NCI-H2227 (cell line): Measurements from ENCODE around the gene SHLD1.
"Not testable (repeated sequence)": the region's sequence is repeated elsewhere in the genome, so short reads cannot be mapped to it uniquely, and the experiment has no call there.

Source experiments
- DNase-seq: peaks from one replicate; lab custom pipeline; 2025; ENCODE audit not compliant: unreplicated experiment; lab: John Stamatoyannopoulos, UW

Gene SHLD1

GRCh38 chr20:5749952-5750779 lies at the start of gene SHLD1:
SHLD1 (plus strand) TSS chr20:5750401; CDS start chr20:5772866, 22,465 bp downstream.
- DNase-seq: peak; percentile 95

- not testable (repeated sequence) for DNase-seq
Observed at GRCh38 chr20:5702339-5702738, 47.9 kb upstream of the SHLD1 start.

- no peak for DNase-seq
Observed at GRCh38 chr20:5703681-5704101, 46.5 kb upstream of the SHLD1 start.

- DNase-seq: no peak
Observed at GRCh38 chr20:5705827-5706226, 44.4 kb upstream of the SHLD1 start.

GRCh38 chr20:5706797-5707196 lies 43.4 kb upstream of the SHLD1 start:
- DNase-seq: no peak

GRCh38 chr20:5710551-5710950 lies 39.6 kb upstream of the SHLD1 start:
- DNase-seq: peak; percentile 67

GRCh38 chr20:5714261-5715041 lies 35.8 kb upstream of the SHLD1 start:
- DNase-seq: peak; percentile 45

GRCh38 chr20:5715071-5715841 lies 34.9 kb upstream of the SHLD1 start:
- DNase-seq: no peak

- DNase-seq: no peak
Observed at GRCh38 chr20:5716953-5717352, 33.2 kb upstream of the SHLD1 start.

- no peak for DNase-seq
Observed at GRCh38 chr20:5718896-5719595, 31.2 kb upstream of the SHLD1 start.

- no peak for DNase-seq
Observed at GRCh38 chr20:5719861-5720403, 30.3 kb upstream of the SHLD1 start.

- DNase-seq: no peak
Observed at GRCh38 chr20:5720696-5721095, 29.5 kb upstream of the SHLD1 start.

- DNase-seq: not testable (repeated sequence)
Observed at GRCh38 chr20:5721356-5721755, 28.8 kb upstream of the SHLD1 start.

GRCh38 chr20:5722927-5723326 lies 27.3 kb upstream of the SHLD1 start:
- peak; percentile 33 for DNase-seq

- DNase-seq: not testable (repeated sequence)
Observed at GRCh38 chr20:5725183-5725463, 25.1 kb upstream of the SHLD1 start.

- DNase-seq: no peak
Observed at GRCh38 chr20:5727018-5727515, 23.1 kb upstream of the SHLD1 start.

- DNase-seq: no peak
Observed at GRCh38 chr20:5729348-5729747, 20.9 kb upstream of the SHLD1 start.

GRCh38 chr20:5730131-5730530 lies 20.1 kb upstream of the SHLD1 start:
- DNase-seq: no peak

GRCh38 chr20:5731753-5732366 lies 18.3 kb upstream of the SHLD1 start:
- DNase-seq: no peak

GRCh38 chr20:5734602-5735001 lies 15.6 kb upstream of the SHLD1 start:
- DNase-seq: no peak
